HG02938 (cell line): Measurements from ENCODE around the gene RNASE4.
A peak's percentile ranks its signal among the peaks of the same experiment; 100 is the strongest.
"Not testable (repeated sequence)": the region's sequence is repeated elsewhere in the genome, so short reads cannot be mapped to it uniquely, and the experiment has no call there.

Experiments used
- ATAC-seq: cut with Tn5 transposase; IDR thresholded peaks from one replicate; pipeline ENCODE4 v1.9.1; 2021; ENCODE audit warnings: mild to moderate bottlenecking, moderate library complexity; ENCODE audit not compliant: unreplicated experiment

Gene RNASE4

DNA sequence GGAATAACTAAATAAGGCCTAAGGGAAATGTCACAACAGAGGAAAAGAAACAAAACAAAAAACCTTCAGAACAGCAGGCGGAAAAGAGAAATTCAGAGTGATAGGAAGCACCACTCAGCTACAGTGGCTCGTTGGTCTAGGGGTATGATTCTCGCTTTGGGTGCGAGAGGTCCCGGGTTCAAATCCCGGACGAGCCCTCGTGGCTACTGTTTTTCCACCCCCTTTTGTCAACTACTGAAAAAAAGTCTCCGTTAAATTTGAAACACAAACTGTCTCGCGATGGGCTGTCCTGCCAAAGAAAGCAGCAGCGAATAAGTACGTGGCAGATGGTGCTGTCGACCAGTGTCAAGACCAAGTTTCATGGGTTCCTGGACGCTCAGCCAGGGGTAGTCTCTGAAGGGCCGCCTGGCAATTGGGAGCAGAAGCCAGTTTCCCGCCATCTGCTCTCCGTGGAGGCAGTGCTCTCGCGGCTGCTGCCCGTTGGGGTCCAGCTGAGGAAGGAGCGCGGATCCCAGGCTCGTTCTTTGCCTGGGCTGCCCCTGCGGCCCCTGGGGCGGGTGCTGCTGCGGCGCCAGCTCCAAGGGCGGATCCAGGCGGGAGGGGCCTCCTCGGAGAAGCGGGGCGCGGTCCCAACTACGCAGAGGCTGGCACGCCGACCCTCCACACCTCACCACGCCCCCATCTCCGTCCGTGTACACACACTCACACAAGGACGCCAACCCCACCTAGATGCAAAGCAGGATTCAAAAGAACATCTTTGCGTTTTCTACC is at the start of gene RNASE4:
Gene RNASE4 (plus strand): TSS at position 670 of the 771 bp plus-strand sequence. CDS start 14,812 bp downstream, outside the sequence.
- ATAC-seq: peak; percentile 20

GRCh38 chr14:20641591-20641990 is 42.8 kb upstream of the RNASE4 start, which contains the start of gene OR6S1:
OR6S1 (minus strand) TSS chr14:20641691; CDS start chr14:20641691, 0 bp downstream.
- no peak for ATAC-seq

- ATAC-seq: no peak
These were observed 42.2 kb upstream of the RNASE4 start for GRCh38 chr14:20642182-20642581.

GRCh38 chr14:20642755-20643154 is 41.6 kb upstream of the RNASE4 start:
- ATAC-seq: not testable (repeated sequence)

- ATAC-seq: no peak
These were observed 39.8 kb upstream of the RNASE4 start for GRCh38 chr14:20644520-20644919.

GRCh38 chr14:20645481-20645880 is 38.9 kb upstream of the RNASE4 start:
- no peak for ATAC-seq

DNA sequence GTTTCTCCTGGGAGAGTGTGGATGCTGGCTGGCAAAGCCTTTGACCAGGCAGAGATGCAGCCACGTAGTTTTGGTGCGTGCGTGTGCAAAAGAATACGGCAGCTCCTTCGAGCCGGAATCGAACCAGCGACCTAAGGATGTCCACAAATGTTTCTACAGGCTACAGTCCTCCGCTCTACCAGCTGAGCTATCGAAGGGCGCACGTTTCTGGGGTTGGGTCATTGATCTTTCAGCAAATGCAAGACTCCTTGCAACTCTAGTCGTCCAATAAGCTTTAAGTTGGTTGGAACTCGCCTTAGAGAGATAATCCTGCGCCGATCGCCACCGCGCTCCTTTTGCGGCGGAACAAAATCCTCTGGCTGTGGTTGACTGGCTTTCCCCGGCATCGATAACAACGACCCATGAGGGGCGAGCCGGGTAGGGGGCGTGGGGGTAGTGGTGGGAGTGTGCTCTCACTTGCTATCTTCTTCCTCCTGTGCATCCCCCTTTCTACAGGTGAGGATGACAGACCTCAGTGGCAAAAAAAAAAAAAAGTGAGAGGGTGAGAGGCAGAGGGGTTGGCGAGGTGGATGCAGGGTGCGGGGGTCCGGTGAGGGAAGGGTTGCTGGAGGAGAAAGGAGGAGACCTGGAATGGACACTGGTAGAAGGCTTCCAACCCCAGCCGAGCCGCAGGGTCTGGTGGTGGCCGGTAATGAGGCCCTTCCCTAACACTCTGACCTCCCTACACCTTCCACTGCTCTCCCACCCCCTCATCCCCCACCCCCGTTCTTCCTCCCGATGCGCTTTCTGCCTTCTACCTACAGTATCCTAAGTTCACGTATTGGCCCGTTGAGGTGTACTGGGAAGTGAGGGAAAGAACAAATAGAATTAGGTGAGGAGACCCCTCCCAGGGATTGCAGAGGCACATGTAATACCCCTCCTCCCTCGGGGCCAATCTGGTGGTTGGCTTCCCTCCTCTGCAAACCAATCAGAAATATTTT is 31.1 kb upstream of the RNASE4 start:
- no peak for ATAC-seq

- no peak for ATAC-seq
These were observed 28.5 kb upstream of the RNASE4 start for GRCh38 chr14:20655851-20656250.

GRCh38 chr14:20656274-20656673 is 28.1 kb upstream of the RNASE4 start:
- no peak for ATAC-seq

GRCh38 chr14:20657216-20658211 is 26.8 kb upstream of the RNASE4 start:
- no peak for ATAC-seq

DNA sequence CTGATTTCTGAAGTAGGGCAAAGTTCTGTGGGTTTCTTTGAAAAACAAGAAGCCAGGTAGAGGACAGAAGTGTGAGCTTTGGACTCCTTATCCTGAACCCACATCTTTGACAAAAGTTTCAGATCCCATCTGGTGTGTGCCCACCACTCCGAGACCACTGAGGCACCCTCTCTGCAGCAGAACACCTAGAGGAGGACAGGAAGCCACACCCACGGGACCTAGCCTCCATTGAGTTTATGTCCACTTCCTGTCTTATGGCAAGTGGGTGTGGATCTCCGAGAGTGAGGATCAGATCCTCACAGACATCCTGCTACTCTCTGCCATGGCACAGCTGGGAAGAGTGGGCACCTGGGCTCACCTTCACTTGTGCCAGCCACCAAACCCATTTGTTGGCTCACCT is 26.1 kb upstream of the RNASE4 start:
- ATAC-seq: no peak

- no peak for ATAC-seq
These were observed 25.0 kb upstream of the RNASE4 start for GRCh38 chr14:20659336-20659735.

DNA sequence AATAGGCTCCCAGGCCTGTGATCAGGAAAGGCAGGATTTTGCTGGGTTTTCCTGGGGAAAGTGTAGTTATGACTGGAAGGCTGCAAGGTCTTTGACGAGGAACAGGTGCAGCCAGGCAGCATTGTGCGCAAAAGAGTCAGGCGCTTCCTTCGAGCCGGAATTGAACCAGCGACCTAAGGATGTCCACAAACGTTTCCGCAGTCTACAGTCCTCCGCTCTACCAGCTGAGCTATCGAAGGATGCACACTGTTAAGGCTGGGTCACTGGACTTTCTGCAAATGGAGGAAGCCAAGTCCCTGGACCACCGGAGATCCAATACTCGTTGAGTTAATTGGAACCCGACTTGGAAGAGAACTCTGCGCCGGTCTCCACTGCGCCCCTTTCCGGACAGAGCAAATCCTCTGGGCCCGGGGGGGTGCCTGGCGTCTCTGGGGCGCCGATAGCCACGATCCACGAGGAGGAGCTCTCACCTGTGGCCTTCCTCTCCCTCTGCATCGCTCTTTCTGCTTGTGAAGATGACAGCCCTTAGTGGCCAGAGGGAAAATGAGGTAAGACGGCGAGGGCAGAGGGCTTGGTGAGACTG is 24.5 kb upstream of the RNASE4 start:
- no peak for ATAC-seq

GRCh38 chr14:20661197-20661596 is 23.2 kb upstream of the RNASE4 start:
- no peak for ATAC-seq

GRCh38 chr14:20662968-20663732 is 21.2 kb upstream of the RNASE4 start:
- peak; percentile 55 for ATAC-seq

- ATAC-seq: not testable (repeated sequence)
These were observed 17.9 kb upstream of the RNASE4 start for GRCh38 chr14:20666400-20666961.

- peak; percentile 71 for ATAC-seq
These were observed 16.4 kb upstream of the RNASE4 start for GRCh38 chr14:20667957-20668356.

DNA sequence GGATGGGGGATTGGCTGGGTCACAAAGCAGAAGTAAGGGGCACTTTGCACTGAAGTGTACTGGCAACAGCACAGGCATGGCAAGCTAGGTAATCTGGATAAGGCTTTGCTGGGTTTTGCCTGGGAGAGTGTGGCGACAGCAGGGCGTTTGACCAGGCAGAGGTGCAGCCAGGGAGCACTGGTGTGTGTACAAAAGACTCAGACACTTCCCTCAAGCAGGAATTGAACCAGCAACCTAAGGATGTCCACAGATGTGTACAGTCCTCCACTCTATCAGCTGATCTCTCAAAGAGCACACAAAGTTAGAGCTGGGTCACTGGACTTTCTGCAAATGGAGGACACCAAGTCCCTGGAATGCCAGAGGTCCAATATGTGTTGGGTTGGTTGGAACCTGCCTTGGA is 15.4 kb upstream of the RNASE4 start:
- ATAC-seq: no peak
